Daoy (cell line): Measurements from ENCODE around the gene TRAPPC1. TPM values are rescaled to one million over a fixed set of nuclear protein-coding genes. Genes with fewer than 3 reads are reported as not detected.
A peak's percentile ranks its signal among the peaks of the same experiment; 100 is the strongest.

Source experiments
- DNase-seq: peaks from one replicate; pipeline ENCODE4 v3.0.0-alpha.2; 2015; ENCODE audit warnings: low read depth
- total RNA-seq: library from RNA; depleted of rRNA; stranded (reverse); fragments of >200 nt; shearing (Covaris generic); gene quantifications from 2 replicates; pipeline ENCODE4 v1.2.3, GENCODE V29; 2014

TRAPPC1 gene
- total RNA-seq, 1 experiment from 2014 or later, result 13.1 TPM

DNA sequence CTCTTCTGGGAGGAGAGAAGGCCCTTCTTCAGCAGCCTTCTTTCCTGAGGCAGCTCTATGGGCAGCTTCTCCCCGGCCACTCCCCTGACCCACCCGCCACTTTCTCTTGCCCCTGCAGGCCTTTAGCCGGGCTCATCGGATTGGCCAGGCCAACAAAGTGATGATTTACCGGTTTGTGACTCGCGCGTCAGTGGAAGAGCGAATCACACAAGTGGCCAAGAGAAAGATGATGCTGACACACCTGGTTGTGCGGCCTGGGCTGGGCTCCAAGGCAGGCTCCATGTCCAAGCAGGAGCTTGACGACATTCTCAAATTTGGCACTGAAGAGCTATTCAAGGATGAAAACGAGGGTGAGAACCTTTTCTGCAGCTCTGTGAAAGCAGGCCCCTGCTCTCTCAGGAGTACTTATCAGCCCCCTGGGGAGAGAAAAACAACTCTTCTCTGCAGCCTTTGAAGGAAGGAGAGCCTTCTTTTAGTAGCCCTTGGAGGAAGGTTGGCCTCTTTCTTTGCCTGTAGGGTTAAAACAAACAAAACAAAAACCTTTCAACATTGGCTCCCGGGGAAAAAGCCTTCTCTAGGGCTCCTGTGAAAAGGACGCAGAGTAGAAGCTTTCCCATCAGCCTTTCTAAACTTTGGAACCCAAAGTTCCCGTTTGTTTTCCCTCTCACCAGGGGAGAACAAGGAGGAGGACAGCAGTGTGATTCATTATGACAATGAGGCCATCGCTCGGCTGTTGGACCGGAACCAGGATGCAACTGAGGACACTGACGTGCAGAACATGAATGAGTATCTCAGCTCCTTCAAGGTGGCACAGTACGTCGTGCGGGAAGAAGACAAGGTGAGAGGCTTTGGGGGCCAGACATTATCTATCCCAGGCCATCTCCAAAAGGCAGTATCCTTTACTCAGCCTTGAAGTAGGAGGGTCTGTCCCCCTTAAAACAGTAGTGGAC is 28.3 kb downstream of the TRAPPC1 start:
- DNase-seq, result no peak

DNA sequence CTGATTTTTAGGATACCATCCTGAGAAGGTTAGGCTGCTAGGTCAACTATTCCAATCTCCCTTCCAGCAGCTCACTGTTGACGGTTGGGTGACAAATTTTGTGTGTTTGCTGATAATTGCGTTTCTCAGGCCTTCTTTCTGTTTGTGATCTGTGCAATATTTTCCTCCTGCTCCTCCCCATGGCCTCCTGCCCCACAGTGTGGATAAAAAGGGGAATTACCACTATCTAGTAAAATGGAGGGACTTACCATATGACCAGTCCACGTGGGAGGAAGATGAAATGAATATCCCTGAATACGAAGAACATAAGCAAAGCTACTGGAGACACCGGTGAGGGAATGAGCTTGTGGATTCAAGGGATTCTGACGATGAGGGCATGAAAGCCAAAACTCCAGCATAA is 34.0 kb downstream of the TRAPPC1 start:
- DNase-seq, result peak; percentile 27

DNA sequence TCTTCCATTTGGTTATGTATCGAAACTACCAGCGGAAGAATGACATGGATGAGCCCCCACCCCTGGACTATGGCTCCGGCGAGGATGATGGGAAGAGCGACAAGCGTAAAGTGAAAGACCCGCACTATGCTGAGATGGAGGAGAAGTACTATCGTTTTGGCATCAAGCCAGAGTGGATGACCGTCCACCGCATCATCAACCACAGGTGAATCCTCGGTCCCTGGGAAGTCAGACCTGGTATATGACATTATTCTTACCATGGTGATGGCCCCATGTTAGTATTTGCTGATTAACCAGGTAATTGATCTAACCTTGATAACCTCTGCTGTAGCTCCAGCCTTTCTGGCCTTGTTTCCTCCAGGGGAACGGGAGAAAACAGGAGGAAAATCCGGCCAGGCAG is 34.7 kb downstream of the TRAPPC1 start:
- DNase-seq, result no peak

DNA sequence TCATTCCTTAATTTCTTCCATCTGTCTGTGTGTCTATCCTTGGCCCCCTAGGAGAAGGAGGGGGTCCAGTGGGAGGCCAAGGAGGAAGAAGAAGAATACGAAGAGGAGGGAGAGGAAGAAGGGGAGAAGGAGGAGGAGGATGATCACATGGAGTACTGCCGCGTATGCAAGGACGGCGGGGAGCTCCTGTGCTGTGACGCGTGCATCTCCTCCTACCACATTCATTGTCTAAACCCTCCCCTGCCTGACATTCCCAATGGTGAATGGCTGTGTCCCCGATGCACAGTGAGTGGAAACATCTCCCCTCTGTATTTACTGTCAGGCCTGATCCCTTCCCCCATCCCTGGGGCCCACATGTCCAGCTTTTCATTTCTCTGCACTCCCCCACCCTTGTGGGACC is 36.9 kb downstream of the TRAPPC1 start:
- DNase-seq, result no peak

DNA sequence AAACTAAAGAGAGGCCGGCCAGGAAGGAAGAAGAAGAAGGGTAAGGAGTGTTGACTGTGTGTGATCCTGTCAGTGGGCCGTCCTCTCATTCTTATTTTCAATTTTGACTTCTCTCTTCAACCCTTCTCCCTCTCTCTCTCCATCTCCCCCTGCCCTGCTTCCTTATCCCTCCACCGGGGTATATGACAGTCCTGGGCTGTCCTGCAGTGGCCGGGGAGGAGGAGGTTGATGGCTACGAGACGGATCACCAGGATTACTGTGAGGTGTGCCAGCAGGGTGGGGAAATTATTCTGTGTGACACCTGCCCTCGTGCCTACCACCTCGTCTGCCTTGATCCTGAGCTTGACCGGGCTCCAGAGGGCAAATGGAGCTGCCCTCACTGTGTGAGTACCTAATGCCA is 37.5 kb downstream of the TRAPPC1 start:
- DNase-seq, result no peak

DNA sequence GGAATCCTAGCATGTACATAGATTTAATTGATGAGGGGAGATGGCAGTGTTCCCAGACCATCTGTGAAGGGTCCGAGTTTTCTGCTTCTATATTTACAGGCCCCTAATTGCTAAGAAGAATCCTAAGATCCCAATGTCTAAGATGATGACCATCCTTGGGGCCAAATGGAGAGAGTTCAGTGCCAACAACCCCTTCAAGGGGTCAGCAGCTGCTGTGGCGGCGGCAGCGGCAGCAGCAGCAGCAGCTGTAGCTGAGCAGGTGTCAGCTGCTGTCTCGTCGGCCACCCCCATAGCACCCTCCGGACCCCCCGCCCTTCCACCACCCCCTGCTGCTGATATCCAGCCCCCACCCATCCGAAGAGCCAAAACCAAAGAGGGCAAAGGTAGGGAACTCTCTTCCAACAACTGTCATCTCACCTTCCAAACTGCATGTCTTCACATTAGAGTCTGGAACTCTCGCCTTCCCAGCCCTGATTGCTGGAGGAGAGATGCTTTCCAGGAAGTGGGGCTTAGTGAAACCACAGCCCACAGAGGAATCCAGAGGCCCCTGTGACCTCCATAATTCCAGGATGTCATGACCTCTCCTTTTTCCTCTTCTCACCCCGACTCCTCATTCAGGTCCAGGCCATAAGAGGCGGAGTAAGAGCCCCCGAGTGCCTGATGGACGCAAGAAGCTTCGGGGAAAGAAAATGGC is 38.4 kb downstream of the TRAPPC1 start:
- DNase-seq, result no peak

DNA sequence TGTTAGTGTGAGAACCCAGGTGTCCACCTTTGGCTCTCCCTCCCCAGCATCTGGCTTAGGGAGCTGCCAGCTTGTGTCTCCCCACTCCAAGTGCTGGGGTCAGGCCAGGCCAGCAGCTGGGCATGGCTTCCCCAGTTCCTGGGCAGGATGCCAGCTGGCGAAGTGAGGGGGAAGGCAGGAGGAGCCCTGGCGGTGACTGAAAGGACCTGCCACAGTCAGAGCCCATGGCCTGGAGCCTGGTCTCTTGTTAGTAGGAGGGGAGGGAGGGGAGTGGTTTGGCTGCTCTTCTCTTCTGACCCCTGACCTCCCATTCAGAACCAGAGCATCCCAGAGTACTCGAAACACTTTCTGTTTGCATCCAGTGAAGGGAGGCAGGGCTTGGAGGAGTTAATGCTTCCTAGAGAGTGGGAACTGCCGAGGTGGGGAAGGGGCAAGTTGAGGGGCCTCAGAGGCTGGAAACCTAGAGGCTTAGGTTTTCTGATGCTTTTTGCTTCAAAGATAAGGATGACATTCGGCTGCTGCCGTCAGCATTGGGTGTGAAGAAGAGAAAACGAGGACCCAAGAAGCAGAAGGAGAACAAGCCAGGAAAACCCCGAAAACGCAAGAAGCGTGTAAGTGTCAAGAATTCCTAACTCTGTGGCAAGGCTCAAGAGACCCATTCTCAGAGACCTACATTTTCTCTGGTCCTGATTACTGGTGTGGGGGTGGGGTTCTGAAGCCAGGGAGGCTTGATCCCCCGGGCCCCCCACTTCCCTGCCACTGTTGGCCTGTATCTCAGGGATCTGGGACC is 42.4 kb downstream of the TRAPPC1 start:
- DNase-seq, result peak; percentile 88

DNA sequence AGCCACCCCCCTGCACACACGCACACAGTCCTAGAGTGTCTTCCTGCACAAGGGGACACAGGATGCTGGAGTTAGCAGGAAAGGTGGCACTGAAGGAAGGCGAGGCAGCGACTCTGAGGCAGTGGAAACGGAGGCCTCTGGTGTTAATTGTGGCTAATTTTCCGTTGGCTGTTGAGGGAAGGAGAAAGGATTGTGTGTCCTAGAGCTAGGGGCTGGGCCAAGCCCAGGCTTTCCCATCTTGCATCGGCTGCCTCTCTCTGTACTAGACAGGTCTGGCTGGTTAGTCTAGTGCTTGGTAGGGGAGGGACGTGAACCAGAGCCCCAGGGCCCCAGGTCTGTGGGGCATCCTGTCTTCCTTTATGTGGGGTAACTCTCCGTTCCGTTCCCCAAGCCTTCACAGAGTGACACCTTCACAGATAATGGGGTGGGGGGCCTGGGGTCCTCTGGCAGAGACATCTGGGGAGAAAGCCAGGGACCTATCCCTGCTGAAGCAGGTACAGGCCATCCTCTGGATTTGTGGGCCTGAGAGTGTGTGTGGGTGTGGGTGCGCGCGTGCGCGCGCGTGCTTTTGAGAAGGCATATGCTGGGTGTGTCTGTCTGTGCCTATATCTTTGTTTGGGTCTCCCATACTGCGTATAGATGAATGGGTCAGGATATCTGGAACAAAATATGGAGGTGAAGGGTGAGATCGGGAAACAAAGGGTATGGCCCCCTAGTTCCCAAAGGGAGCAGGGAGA is 43.4 kb downstream of the TRAPPC1 start, which contains the start of gene CHD3:
TSS of gene CHD3 (plus strand) at position 606 of the 737 bp plus-strand sequence. CDS start 212 bp downstream, outside the sequence.
- no peak for DNase-seq

DNA sequence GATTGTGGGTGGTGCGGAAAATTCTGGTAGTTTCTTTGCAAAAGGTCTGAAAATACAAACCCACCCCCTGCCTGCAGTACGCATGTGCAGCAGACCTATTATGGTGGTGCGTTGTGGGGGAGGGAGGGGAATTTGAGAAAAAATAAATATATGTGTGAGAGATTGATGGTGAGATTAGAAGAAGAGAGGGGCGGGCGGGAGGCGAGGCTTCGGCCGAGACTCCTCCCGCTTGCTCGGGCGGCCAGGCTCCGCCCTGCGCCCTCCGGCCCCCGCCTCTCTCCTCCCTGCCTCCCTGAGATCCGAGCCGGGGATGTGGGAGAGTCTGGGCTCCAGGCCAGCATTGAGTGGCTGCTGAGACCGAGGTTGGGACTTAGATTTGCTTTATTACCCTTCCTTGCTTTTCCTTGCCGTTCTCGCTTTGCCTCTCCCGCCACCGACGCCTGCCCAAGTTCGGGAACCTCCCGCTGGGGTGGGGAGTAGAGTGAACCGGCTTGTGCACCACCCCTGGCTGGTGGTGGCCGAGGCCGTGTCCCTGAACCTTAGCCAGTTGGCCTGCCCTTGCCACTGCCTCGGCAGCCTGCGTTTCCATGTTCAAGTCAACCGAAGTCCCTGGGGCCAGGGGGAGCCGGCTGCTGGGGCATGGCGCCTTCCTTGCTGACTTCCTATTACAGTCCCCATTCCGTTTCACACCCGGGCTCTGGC is 44.1 kb downstream of the TRAPPC1 start:
- peak; percentile 95 for DNase-seq

DNA sequence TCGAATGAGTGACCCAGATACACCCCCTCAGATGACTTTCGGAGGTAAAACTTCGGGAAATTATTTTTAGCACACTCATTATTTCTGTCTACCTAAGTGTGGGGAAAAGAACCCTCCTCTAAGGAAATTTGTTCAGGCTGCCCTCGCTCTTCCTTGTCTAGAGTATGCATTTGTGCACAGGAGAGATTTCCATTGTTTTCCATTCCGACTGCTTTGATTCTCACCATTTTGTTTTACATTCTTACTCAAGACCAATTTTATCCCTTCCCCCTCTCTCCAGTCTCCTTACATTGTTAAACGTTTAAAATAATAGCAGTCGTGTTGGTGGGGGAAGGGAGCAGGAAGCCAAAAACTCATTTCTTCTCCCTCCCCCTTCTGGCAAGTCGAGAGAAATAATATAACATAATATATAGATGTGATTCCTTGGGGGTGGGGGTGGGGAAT is 44.7 kb downstream of the TRAPPC1 start:
- DNase-seq, result no peak

DNA sequence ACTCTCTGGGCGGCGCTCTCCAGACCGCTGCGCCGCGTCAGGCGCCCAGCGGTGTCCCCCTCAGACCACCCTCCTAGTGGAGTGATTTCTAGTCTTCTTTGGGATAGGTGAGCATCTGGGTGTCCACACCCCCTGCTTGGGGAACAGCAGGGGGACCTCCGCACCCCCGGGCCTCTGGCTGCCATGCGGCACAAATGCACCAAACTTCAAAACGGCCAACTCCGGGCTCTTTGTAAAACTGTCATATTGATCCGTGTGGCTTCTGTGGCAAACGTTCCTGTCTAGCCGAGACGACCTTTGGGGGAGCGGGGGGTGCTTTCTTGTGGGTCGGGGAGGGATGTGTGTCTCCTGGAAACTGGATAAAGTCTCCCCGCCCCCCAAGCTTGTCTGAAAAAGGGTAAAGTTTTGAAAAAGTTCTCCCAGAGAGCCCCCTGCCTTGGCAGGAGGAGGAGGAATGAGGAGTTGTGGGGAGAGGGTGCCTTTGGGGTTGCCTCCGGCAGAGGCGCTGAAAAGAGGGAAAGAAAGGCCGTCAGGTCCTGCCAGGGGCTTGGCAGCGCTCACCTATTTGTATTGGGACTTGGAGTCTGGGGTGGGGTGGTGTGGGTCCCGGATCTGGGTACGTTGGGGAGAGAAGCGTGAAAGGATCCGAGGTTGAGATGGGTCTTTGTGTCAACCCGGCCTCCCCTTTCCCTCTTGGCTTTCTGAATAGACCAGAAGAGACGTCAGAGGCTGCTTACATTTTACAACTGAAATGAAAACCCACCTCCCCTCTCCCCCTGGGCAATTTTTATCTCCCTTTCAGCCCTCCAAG is 45.3 kb downstream of the TRAPPC1 start:
- peak; percentile 34 for DNase-seq

DNA sequence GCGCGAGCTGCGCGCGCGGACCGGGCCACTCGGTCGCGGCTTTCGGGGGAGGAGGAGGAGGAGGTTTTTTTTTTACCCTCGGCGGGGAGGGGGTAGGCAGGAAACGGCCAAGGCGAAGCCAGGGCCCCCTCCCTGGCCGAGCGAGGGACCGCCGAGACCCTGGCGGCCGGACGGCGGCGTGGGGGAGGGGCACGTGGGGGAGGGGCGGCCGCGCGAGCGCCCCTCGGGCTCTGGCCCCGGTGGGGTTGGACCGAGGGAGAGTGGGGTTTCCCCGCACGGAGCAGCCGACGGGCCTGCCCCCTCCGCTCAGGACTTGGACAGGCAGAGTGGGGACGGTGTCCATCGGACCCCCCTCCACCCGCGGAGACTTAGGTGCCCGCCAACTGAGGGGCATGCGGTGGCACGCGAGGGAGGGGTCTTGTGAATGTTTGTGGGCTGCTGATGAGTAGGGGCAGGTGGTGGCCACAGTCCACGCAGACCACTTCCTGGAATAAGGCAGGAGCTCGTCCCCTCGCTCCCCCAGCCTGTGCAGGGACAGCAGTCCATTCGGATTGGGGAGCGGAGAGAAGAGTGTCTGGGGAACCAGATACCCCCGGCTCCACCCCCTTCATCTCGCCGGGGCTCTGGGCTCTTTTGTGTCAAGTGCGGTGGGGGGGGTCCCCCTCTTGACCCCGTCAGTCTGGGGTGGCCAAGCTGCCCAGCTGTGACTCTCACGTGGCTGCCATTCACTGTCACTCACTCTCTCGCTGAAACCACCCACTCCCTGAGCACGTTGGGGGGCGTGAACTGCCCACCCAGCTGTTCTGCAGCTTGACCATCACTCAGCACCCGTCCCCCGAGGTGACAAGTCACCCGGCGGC is 46.1 kb downstream of the TRAPPC1 start:
- peak; percentile 51 for DNase-seq

DNA sequence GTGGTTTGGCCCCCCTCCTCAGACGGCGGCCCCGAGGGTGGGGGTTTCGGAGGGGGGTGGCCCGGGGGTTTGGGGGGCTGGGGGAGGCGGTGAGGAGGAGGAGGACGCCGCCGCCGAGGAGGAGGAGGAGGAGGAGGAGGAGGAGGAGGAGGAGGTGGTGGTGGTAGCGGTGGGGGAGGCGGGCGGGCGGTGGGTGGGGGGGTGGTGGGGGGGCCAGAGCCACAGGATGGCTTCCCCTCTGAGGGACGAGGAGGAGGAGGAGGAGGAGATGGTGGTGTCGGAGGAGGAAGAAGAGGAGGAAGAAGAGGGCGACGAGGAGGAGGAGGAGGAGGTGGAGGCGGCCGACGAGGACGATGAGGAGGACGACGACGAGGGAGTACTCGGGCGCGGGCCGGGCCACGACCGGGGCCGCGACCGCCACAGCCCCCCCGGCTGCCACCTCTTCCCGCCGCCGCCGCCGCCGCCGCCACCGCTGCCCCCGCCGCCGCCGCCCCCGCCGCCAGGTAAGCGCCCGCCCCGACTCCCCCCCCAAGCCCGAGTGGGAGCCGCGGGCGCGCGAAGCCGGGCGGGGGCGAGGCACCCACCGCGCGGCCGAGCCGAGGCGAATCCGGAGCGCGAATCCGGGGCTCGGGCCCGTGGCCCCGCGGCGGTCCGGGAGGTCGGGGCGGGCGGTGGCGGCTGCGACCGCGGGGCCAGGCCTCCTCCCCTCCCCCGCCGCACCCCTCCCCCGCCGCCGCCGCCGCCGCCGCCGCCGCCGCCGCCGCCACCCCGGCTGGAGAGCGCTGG is 47.0 kb downstream of the TRAPPC1 start:
- DNase-seq, result peak; percentile 19

DNA sequence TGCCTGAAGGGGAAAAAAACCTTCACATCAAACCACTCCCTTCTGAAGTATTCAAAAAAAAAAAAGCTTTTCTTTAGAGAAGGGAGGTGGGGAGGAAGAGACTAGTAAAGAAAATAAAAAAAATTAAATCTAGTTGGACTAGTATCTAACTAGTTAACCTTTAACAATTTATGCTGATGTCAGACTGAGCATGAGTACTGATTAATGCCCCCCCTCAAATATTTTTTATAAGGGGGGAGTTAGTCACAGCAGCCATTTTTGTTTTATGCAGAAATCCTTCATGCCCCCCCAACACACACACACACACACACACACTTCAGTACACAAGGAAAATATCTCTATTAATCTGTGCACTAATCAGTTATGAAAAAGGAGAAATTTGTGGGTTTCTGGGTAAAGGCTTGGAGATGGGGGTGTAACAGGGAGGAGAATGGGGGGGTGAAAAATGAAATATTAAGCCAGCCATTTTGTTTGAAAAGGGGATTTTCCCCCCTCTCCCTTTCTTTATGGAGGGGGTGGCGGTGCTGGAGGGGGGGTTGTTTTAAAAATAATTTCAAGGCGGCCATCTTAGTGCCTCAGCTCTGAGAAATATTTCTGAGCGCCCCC is 47.9 kb downstream of the TRAPPC1 start:
- DNase-seq, result no peak

DNA sequence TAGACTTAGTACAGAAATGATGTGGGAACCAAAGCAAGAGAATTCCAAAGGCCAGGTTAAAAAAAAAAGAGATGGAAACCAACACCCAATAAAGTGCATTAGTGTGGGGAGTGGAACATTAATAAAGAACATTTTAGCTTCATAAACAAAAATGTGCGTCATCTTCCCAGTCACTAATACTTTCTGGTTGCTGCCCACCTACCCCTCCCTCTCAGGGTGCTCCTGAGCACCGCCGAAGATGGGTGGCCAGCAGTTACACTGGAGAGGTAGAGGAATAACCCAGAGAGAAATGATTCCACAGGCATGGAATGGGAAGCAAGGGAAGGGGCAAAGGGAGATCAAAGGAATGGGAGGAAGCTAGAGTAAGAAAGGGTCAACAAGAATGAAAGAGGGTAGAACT is 49.1 kb downstream of the TRAPPC1 start:
- no peak for DNase-seq

DNA sequence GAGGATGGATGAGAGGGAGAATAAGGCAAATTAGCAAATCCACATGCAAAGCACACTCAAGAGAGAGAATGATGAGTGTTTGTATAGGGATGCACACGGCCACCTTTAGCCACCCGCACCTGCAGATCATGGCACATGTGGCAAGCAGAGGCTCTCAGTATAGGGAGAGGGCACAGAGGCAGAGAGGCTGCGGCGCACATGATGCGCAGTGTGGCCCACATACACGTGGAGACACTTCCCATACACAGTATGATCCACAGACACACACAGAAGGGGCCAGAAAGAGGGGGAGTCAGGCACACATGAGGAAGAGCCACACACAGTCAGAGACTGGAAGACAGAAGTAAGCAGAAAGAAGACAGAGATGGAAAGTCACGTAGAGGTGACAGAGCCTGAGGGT is 49.7 kb downstream of the TRAPPC1 start:
- DNase-seq, result no peak

DNA sequence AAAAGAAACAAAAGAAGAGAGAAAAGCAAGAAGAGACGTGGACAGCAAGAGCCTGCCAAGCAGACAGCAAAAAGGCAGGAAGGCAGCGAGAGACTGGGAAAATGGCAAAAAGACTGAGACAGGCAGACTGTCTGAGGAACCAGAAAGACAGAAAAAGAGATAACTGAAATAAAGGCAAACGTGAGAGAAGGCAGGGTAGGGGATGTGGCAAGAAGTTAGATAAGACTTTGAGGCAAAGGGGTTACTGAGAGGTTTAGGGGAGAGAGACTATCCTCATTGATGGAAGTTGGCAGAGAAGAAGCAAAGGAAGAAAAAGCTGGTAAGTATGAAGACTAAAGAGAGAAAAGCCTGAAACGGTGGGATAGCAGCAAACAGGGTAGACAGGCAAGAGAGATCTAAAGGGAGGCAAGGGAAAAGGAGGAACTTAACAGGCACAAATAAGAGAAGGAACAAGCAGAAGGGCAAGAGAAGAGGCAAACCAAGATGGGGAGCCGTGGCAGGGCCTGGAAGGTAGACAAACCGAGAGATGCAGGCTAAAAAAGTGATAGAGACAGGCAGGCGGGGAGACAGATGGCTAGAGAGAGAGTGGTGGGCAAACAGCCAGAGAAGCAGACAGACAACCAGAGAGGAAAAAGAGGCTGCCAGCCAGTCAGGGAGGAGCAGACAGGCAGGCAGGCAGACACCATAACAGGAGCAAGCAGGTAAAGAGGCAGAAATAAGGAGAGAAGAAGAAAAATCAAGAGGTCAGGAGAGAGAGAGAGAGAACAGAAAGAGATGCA is 50.3 kb downstream of the TRAPPC1 start:
- no peak for DNase-seq
